H9 (cell line): ENCODE measurements around the gene LRRC37A. TPM values are rescaled to one million over a fixed set of nuclear protein-coding genes. Genes with fewer than 3 reads are reported as not detected.
"Not testable (repeated sequence)": the region's sequence is repeated elsewhere in the genome, so short reads cannot be mapped to it uniquely, and the experiment has no call there.

Experiments
- DNase-seq: peaks from one replicate; pipeline ENCODE4 v3.0.0-alpha.2; 2017
- H2AFZ ChIP-seq: one replicate; pipeline ENCODE4 v1.6.1; 2013; ENCODE audit warnings: mild to moderate bottlenecking, low read length, control low read depth, moderate library complexity
- H2AK5ac ChIP-seq: 2 replicates; pipeline ENCODE4 v1.6.1; 2013; ENCODE audit warnings: low read length, control low read depth, mixed read lengths; ENCODE audit not compliant: insufficient read length
- H2BK120ac ChIP-seq: one replicate; pipeline ENCODE4 v1.6.1; 2013; ENCODE audit warnings: low read depth, mild to moderate bottlenecking, low read length, control low read depth, inconsistent platforms; ENCODE audit not compliant: poor library complexity, severe bottlenecking
- H2BK12ac ChIP-seq: 2 replicates; pipeline ENCODE4 v1.6.1; 2013; ENCODE audit warnings: low read length, control low read depth, mixed read lengths, low read depth; ENCODE audit not compliant: insufficient read length
- H2BK15ac ChIP-seq: 2 replicates; pipeline ENCODE4 v1.6.1; 2013; ENCODE audit warnings: low read depth, low read length, control low read depth
- H2BK20ac ChIP-seq: one replicate; pipeline ENCODE4 v1.6.1; 2013; ENCODE audit warnings: low read depth, mild to moderate bottlenecking, low read length, control low read depth, inconsistent platforms; ENCODE audit not compliant: poor library complexity, severe bottlenecking
- H2BK5ac ChIP-seq: 2 replicates; pipeline ENCODE4 v1.6.1; 2013; ENCODE audit warnings: low read length, control low read depth, mixed read lengths; ENCODE audit not compliant: insufficient read length
- H3K14ac ChIP-seq: 2 replicates; pipeline ENCODE4 v1.6.1; 2013; ENCODE audit warnings: low read length, control low read depth; ENCODE audit not compliant: insufficient read depth
- H3K18ac ChIP-seq: 2 replicates; pipeline ENCODE4 v1.6.1; 2013; ENCODE audit warnings: low read depth, mild to moderate bottlenecking, mixed read lengths, low read length, control low read depth; ENCODE audit not compliant: insufficient read length
- H3K23ac ChIP-seq: 2 replicates; pipeline ENCODE4 v1.6.1; 2013; ENCODE audit warnings: low read length, control low read depth, mixed read lengths, low read depth; ENCODE audit not compliant: insufficient read length
- H3K23me2 ChIP-seq: 2 replicates; pipeline ENCODE4 v1.6.1; 2013; ENCODE audit warnings: low read depth, mild to moderate bottlenecking, mixed read lengths, low read length, control low read depth; ENCODE audit not compliant: insufficient read length, poor library complexity, severe bottlenecking
- H3K27ac ChIP-seq: 2 replicates; pipeline ENCODE4 v1.5.1; 2013; ENCODE audit warnings: low read length, control low read depth, mixed read lengths, low read depth; ENCODE audit not compliant: insufficient read length
- H3K27me3 ChIP-seq: 2 replicates; pipeline ENCODE4 v1.6.1; 2013; ENCODE audit warnings: low read length, control low read depth, inconsistent platforms; ENCODE audit not compliant: insufficient read depth
- H3K4ac ChIP-seq: 2 replicates; pipeline ENCODE4 v1.6.1; 2013; ENCODE audit warnings: low read depth, mild to moderate bottlenecking, control low read depth, inconsistent platforms, low read length, moderate library complexity
- H3K4me1 ChIP-seq: 2 replicates; pipeline ENCODE4 v1.6.1; 2013; ENCODE audit warnings: low read length, control low read depth, inconsistent platforms; ENCODE audit not compliant: insufficient read depth
- H3K4me2 ChIP-seq: 2 replicates; pipeline ENCODE4 v1.6.1; 2013; ENCODE audit warnings: low read length, control low read depth, mixed read lengths; ENCODE audit not compliant: insufficient read length, insufficient read depth
- H3K56ac ChIP-seq: 2 replicates; pipeline ENCODE4 v1.6.1; 2013; ENCODE audit warnings: low read depth, mild to moderate bottlenecking, mixed read lengths, low read length, control low read depth; ENCODE audit not compliant: insufficient read length
- H3K79me1 ChIP-seq: 2 replicates; pipeline ENCODE4 v1.6.1; 2013; ENCODE audit warnings: low read depth, mild to moderate bottlenecking, moderate library complexity, low read length, control low read depth, inconsistent platforms; ENCODE audit not compliant: insufficient read depth, poor library complexity, severe bottlenecking
- H3K79me2 ChIP-seq: 2 replicates; pipeline ENCODE4 v1.6.1; 2013; ENCODE audit warnings: low read length, control low read depth, inconsistent platforms; ENCODE audit not compliant: insufficient read depth
- H3K9ac ChIP-seq: 2 replicates; pipeline ENCODE4 v1.6.1; 2013; ENCODE audit warnings: low read length, control low read depth, mixed read lengths; ENCODE audit not compliant: insufficient read length; ENCODE audit errors: extremely low read depth
- H3K9me3 ChIP-seq: one replicate; pipeline ENCODE4 v1.6.1; 2013; ENCODE audit warnings: low read depth, low read length, inconsistent platforms; ENCODE audit not compliant: control insufficient read depth
- H3T11ph ChIP-seq: one replicate; pipeline ENCODE4 v1.6.1; 2013; ENCODE audit warnings: mild to moderate bottlenecking, low read length, control low read depth, inconsistent platforms
- H4K20me1 ChIP-seq: one replicate; pipeline ENCODE4 v1.6.1; 2013; ENCODE audit not compliant: control insufficient read depth, insufficient read length, insufficient read depth
- H4K5ac ChIP-seq: 2 replicates; pipeline ENCODE4 v1.6.1; 2013; ENCODE audit warnings: low read depth, mild to moderate bottlenecking, mixed read lengths, low read length, control low read depth; ENCODE audit not compliant: insufficient read length
- H4K8ac ChIP-seq: replicated peaks from 2 replicates; pipeline ENCODE4 v1.6.1; 2013; ENCODE audit warnings: low read length, control low read depth, mixed read lengths, low read depth; ENCODE audit not compliant: insufficient read length
- H4K91ac ChIP-seq: 2 replicates; pipeline ENCODE4 v1.6.1; 2013; ENCODE audit warnings: low read depth, mild to moderate bottlenecking, moderate library complexity, mixed read lengths, low read length, control low read depth; ENCODE audit not compliant: insufficient read length
- H3K27ac Mint-ChIP-seq, 3 experiments: 2 replicates in 2 of 3; 3 replicates in 1 of 3; pipeline ENCODE4 v1.8.0; 2020 to 2021; ENCODE audit warnings: mixed read lengths in 3 of 3, mild to moderate bottlenecking in 1 of 3, moderate library complexity in 1 of 3
- H3K27me3 Mint-ChIP-seq: 2 replicates; pipeline ENCODE4 v1.8.0; 2021; ENCODE audit warnings: low read depth, mild to moderate bottlenecking, moderate library complexity, mixed read lengths
- H3K36me3 Mint-ChIP-seq, 3 experiments: 2 replicates in 2 of 3; 3 replicates in 1 of 3; pipeline ENCODE4 v1.8.0; 2020 to 2021; ENCODE audit warnings: low read depth in 3 of 3, mixed read lengths in 3 of 3; ENCODE audit not compliant: insufficient read depth in 1 of 3
- H3K4me1 Mint-ChIP-seq, 2 experiments: 2 replicates each; pipeline ENCODE4 v1.8.0; 2020; ENCODE audit warnings: mixed read lengths in 2 of 2
- H3K4me3 Mint-ChIP-seq, 2 experiments: 2 replicates in 1 of 2; 3 replicates in 1 of 2; pipeline ENCODE4 v1.8.0; 2020 to 2021; ENCODE audit warnings: mild to moderate bottlenecking in 2 of 2, mixed read lengths in 2 of 2, moderate library complexity in 1 of 2
- H3K9me3 Mint-ChIP-seq, 2 experiments: 2 replicates in 1 of 2; 3 replicates in 1 of 2; pipeline ENCODE4 v1.8.0; 2020; ENCODE audit warnings: mild to moderate bottlenecking in 2 of 2, mixed read lengths in 2 of 2, moderate library complexity in 1 of 2
- WGBS: extraction: QIAGEN DNeasy Blood & Tissue Kit; methylation state at CpG from one replicate; pipeline ENCODE4 v1.1.7; 2013; ENCODE audit warnings: missing lambda C conversion rate, low lambda C conversion rate, mixed read lengths; ENCODE audit not compliant: insufficient read length; ENCODE audit errors: extremely low coverage; 5-methylcytosine and 5-hydroxymethylcytosine counted together
- total RNA-seq: library from RNA; stranded (reverse); gene quantifications from 2 replicates; pipeline ENCODE4 v1.2.1, GENCODE V29; 2021

Gene LRRC37A
- total RNA-seq, 1 experiment from 2014 or later, result 1.9 TPM

- DNase-seq, H2BK120ac ChIP-seq, H2BK5ac ChIP-seq, H3K27ac ChIP-seq, H3K56ac ChIP-seq, H2BK12ac ChIP-seq, H2BK20ac ChIP-seq, H3K4me2 ChIP-seq, H4K91ac ChIP-seq, H3K18ac ChIP-seq, H3K4me1 Mint-ChIP-seq, H3K4me3 Mint-ChIP-seq, H3K4ac ChIP-seq, H3K23me2 ChIP-seq, H4K8ac ChIP-seq, H3K14ac ChIP-seq, H3K9me3 Mint-ChIP-seq, H3K23ac ChIP-seq, H2AK5ac ChIP-seq, H2AFZ ChIP-seq, H3K9me3 ChIP-seq, H4K5ac ChIP-seq, H3K9ac ChIP-seq, H3K36me3 Mint-ChIP-seq, H2BK15ac ChIP-seq, H3K27me3 Mint-ChIP-seq, H3T11ph ChIP-seq, H3K4me1 ChIP-seq, H4K20me1 ChIP-seq, H3K79me1 ChIP-seq, H3K27ac Mint-ChIP-seq, H3K79me2 ChIP-seq, H3K27me3 ChIP-seq: not testable (repeated sequence)
- WGBS, result no CpG with 5 or more reads among the region's 31 CpGs
Measured at GRCh38 chr17:46252804-46253203, 42.1 kb upstream of the LRRC37A start.
